Measurements from ENCODE around the gene CDHR1. TPM values are rescaled to one million over a fixed set of nuclear protein-coding genes. Genes with fewer than 3 reads are reported as not detected.
A peak's percentile ranks its signal among the peaks of the same experiment; 100 is the strongest.

The CDHR1 gene
- total RNA-seq, 1 experiment from 2014 or later, result 5.0 TPM

DNA sequence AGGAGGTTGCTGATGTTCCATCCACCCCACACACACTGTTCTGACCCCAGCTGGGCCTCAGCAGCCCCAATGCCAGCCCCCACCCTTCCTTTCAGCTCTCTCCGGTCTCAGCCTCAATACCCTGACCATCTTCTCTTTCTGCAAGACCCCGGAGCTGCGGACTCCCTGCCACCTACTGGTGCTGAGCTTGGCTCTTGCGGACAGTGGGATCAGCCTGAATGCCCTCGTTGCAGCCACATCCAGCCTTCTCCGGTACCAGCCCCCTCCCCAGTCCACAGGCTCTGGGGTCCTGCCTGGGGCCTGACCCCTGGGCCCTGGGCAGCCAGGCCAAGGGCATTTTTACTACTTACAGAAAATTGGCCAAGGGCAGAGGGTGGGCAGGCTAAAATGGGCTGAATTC lies 53.2 kb downstream of the CDHR1 start:
- no peak overlapping the region for H3K4me3 Mint-ChIP-seq
- no peaks in the 10 kb centered on the region for H3K4me1 Mint-ChIP-seq
- DNase-seq (ENCODE audit: low spot score) (no peak), ATAC-seq (no peak)
- POLR2A ChIA-PET, result no interaction called here
- H3K9me3 Mint-ChIP-seq, result no peaks in the 10 kb centered on the region
- H3K27ac Mint-ChIP-seq, result no peak overlapping the region
- no peak for TF ChIP-seq ZNF671 (CRISPR knock-in tag; IDR thresholded peaks at IDR 0.05)
- TF ChIP-seq ZNF317 (CRISPR knock-in tag; IDR thresholded peaks at IDR 0.05; ENCODE audit: borderline replicate concordance, low read depth), result peak; percentile 53; the same call in 1 of the 2 replicates
- no peaks in the 10 kb centered on the region for H3K36me3 Mint-ChIP-seq
- peaks cover 2% of the 10 kb centered on the region for H3K27me3 Mint-ChIP-seq (ENCODE audit: low read depth)
- CTCF ChIA-PET, result interaction anchor here (0.7 to 4.6 kb wide), 7 partner anchors 8 to 293 kb away, joined by 3 to 36 read pairs (median 6); no protein-coding TSS in a partner anchor

DNA sequence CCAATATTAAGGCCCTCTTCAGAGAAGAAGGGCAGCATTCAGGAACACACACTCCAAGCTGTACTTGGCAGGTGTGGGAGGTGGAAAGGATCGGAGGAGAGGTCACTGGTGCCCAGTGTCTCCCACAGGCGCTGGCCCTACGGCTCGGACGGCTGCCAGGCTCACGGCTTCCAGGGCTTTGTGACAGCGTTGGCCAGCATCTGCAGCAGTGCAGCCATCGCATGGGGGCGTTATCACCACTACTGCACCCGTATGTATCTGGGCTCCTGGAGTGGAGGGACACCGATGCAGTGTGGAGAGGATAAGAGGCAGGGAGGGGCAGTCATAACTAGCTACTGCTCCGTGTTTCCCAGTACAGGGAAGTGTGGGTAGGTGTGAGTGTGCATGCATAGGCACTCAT lies 54.5 kb downstream of the CDHR1 start:
- Mint-ChIP-seq H3K4me1 (no peaks in the 10 kb centered on the region), H3K36me3 (no peaks in the 10 kb centered on the region), H3K9me3 (no peaks in the 10 kb centered on the region), H3K27ac (no peak overlapping the region), H3K4me3 (no peak overlapping the region), H3K27me3 (ENCODE audit: low read depth) (peaks cover 2% of the 10 kb centered on the region)
- DNase-seq (ENCODE audit: low spot score) (no peak), ATAC-seq (peak; percentile 44)
- CTCF ChIA-PET, result interaction anchor here (0.9 to 4.6 kb wide), 4 partner anchors 8 to 101 kb away, joined by 3 to 36 read pairs (median 5); no protein-coding TSS in a partner anchor
- POLR2A ChIA-PET, result interaction anchor here (0.6 kb wide), 1 partner anchor 13 kb away, joined by 3 read pairs; no protein-coding TSS in a partner anchor
- no peak for TF ChIP-seq MXD4 (CRISPR knock-in tag; IDR thresholded peaks at IDR 0.05; ENCODE audit: borderline replicate concordance)
- TF ChIP-seq JAZF1 (CRISPR knock-in tag; IDR thresholded peaks at IDR 0.05), result no peak
- TF ChIP-seq, protein P1, sequence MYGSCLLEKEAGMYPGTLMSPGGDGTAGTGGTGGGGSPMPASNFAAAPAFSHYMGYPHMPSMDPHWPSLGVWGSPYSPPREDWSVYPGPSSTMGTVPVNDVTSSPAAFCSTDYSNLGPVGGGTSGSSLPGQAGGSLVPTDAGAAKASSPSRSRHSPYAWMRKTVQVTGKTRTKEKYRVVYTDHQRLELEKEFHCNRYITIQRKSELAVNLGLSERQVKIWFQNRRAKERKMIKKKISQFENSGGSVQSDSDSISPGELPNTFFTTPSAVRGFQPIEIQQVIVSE (CRISPR knock-in tag; IDR thresholded peaks at IDR 0.05; ENCODE audit: borderline replicate concordance), result no peak
- TF ChIP-seq, protein P2, sequence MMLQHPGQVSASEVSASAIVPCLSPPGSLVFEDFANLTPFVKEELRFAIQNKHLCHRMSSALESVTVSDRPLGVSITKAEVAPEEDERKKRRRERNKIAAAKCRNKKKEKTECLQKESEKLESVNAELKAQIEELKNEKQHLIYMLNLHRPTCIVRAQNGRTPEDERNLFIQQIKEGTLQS (CRISPR knock-in tag; conservative IDR thresholded peaks at IDR 0.05), result no peak
- TF ChIP-seq, protein P3, sequence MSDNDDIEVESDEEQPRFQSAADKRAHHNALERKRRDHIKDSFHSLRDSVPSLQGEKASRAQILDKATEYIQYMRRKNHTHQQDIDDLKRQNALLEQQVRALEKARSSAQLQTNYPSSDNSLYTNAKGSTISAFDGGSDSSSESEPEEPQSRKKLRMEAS (CRISPR knock-in tag; IDR thresholded peaks at IDR 0.05), result no peak

DNA sequence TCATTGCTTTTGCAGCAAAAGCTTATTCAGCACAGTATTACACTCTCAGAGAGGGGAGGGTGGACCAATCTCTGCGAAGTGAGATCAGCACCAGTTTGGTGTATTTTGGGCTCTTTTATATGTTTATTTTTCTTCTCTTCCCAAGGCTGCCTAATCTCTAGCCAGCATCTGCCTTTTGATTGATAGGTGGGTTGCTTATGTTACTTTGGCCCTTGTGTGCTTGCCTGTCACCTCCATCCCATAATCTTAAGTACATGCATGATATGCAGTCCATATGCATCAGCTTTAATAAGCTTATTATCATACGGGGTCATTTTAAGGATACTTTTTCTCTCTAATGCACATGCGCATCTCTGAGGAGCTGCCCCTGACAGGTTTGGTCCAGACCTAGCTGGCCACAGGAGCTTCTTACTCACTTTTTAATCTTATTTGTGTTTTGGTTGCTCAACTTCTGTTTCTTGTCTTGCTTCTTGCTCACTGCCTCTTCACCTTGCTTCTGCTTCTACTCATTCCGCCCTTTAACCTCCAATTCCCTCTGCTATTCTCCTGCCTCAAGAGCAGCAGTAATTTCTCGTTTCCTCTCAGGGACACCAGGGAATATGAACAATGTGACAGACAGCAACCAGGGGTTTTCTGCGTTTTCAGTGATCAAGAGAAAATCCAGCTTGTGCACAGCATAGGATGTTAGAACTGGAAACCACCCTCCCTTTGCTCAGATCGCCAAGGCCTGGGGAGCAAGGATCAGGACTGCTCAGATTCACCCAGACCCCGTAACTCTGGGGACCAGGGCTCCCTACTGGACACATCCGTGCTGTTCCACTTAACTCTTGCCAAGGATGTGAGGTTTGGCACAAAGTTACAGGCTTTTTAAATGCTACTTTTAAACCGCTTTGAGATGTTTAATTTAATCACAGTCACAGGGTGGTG lies 60.5 kb downstream of the CDHR1 start:
- ChIA-PET CTCF (interaction anchor here (1.0 to 4.5 kb wide), 3 partner anchors 11 to 283 kb away, joined by 4 to 48 read pairs (median 5); no protein-coding TSS in a partner anchor), POLR2A (no interaction called here)
- peaks cover 19% of the 10 kb centered on the region for H3K27me3 Mint-ChIP-seq (ENCODE audit: low read depth)
- TF ChIP-seq TEAD4 (CRISPR knock-in tag; IDR thresholded peaks at IDR 0.05) (no peak), ZNF121 (CRISPR knock-in tag; IDR thresholded peaks at IDR 0.05) (no peak), RORB (CRISPR knock-in tag; IDR thresholded peaks at IDR 0.05) (no peak), ZNF219 (CRISPR knock-in tag; IDR thresholded peaks at IDR 0.05; ENCODE audit: borderline replicate concordance) (no peak), KAT7 (CRISPR knock-in tag; IDR thresholded peaks at IDR 0.05; ENCODE audit: borderline replicate concordance) (no peak), ATF1 (CRISPR knock-in tag; IDR thresholded peaks at IDR 0.05) (no peak), NFATC4 (CRISPR knock-in tag; IDR thresholded peaks at IDR 0.05) (no peak), FOXJ3 (CRISPR knock-in tag; IDR thresholded peaks at IDR 0.05; ENCODE audit: borderline replicate concordance) (no peak)
- TF ChIP-seq, protein P4, sequence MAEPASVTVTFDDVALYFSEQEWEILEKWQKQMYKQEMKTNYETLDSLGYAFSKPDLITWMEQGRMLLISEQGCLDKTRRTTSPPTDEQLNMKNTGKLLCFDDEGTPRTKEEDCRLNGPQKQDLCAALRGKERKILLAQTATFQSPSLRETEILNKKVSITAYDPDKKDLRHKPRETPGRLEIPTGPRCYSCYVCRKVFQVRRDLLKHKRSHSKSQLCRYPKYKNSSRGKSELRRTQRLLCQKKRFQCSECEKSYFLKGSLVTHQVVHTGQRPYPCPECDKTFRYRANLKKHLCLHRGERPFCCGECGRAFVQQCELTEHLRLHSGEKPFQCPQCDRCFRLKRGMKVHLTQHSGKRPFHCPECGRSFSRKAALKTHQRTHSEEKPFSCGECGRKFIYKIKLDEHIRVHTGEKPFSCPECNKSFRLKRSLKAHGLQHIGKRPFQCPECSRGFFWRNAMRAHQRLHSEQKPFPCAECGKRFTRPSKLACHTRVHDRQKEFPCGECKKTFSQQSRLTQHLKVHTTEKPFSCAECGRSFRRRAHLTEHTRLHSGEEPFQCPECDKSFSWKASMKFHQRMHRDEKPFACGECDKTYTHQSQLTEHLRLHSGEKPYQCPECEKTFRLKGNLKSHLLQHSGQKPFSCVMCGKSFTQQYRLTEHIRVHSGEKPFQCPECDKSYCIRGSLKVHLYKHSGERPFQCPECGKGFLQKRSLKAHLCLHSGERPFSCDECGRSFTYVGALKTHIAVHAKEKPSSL (CRISPR knock-in tag; conservative IDR thresholded peaks at IDR 0.05), result no peak
- TF ChIP-seq, protein P5, sequence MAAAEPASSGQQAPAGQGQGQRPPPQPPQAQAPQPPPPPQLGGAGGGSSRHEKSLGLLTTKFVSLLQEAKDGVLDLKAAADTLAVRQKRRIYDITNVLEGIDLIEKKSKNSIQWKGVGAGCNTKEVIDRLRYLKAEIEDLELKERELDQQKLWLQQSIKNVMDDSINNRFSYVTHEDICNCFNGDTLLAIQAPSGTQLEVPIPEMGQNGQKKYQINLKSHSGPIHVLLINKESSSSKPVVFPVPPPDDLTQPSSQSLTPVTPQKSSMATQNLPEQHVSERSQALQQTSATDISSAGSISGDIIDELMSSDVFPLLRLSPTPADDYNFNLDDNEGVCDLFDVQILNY (CRISPR knock-in tag; IDR thresholded peaks at IDR 0.05), result no peak
- TF ChIP-seq, protein P3 (CRISPR knock-in tag; IDR thresholded peaks at IDR 0.05), result no peak
- DNase-seq (ENCODE audit: low spot score) (no peak), ATAC-seq (no peak)
- no peak overlapping the region for H3K27ac Mint-ChIP-seq
- H3K4me3 Mint-ChIP-seq, result no peak overlapping the region
- H3K4me1 Mint-ChIP-seq, result 0 out of 2 replicates have a peak, but pooled peaks cover 3% of the 10 kb centered on the region
- peaks cover 5% of the 10 kb centered on the region; the same call in 1 of the 2 replicates for H3K9me3 Mint-ChIP-seq
- no peaks in the 10 kb centered on the region for H3K36me3 Mint-ChIP-seq

Measured in WTC11 (cell line).